Measurements from ENCODE around the gene ESPN. TPM values are rescaled to one million over a fixed set of nuclear protein-coding genes. Genes with fewer than 3 reads are reported as not detected.
A peak's percentile ranks its signal among the peaks of the same experiment; 100 is the strongest.

The ESPN gene
- total RNA-seq, 2 donors from 2014 or later, result 0.47 TPM; not detected in 1

GRCh38 chr1:6460301-6461050, 35.9 kb downstream of the ESPN start:
- H3K9me3 ChIP-seq, result no peaks in the 10 kb centered on the region
- TF ChIP-seq, protein P1, sequence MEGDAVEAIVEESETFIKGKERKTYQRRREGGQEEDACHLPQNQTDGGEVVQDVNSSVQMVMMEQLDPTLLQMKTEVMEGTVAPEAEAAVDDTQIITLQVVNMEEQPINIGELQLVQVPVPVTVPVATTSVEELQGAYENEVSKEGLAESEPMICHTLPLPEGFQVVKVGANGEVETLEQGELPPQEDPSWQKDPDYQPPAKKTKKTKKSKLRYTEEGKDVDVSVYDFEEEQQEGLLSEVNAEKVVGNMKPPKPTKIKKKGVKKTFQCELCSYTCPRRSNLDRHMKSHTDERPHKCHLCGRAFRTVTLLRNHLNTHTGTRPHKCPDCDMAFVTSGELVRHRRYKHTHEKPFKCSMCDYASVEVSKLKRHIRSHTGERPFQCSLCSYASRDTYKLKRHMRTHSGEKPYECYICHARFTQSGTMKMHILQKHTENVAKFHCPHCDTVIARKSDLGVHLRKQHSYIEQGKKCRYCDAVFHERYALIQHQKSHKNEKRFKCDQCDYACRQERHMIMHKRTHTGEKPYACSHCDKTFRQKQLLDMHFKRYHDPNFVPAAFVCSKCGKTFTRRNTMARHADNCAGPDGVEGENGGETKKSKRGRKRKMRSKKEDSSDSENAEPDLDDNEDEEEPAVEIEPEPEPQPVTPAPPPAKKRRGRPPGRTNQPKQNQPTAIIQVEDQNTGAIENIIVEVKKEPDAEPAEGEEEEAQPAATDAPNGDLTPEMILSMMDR (IDR thresholded peaks at IDR 0.05), result no peak
- H3K36me3 ChIP-seq, result no peaks in the 10 kb centered on the region
- DNase-seq (ENCODE audit: low spot score), result no peak
- H3K4me1 ChIP-seq, result peaks cover 0 to 19% of the 10 kb centered on the region in 2 donors
- H3K4me3 ChIP-seq, result peak overlapping the region in 1 of 2 donors; percentile 37
- H3K27me3 ChIP-seq, result peaks cover 0 to under 1% of the 10 kb centered on the region in 2 donors
- no peak overlapping the region for H3K27ac ChIP-seq

GRCh38 chr1:6461051-6461530, 36.5 kb downstream of the ESPN start:
- DNase-seq (ENCODE audit: low spot score), result no peak
- Histone ChIP-seq H3K36me3 (no peaks in the 10 kb centered on the region), H3K9me3 (no peaks in the 10 kb centered on the region), H3K4me3 (peak overlapping the region in 1 of 2 donors; percentile 37), H3K27me3 (no peaks in the 10 kb centered on the region), H3K27ac (no peak overlapping the region), H3K4me1 (peaks cover 0 to 19% of the 10 kb centered on the region in 2 donors)
- TF ChIP-seq, protein P1 (IDR thresholded peaks at IDR 0.05), result no peak

DNA sequence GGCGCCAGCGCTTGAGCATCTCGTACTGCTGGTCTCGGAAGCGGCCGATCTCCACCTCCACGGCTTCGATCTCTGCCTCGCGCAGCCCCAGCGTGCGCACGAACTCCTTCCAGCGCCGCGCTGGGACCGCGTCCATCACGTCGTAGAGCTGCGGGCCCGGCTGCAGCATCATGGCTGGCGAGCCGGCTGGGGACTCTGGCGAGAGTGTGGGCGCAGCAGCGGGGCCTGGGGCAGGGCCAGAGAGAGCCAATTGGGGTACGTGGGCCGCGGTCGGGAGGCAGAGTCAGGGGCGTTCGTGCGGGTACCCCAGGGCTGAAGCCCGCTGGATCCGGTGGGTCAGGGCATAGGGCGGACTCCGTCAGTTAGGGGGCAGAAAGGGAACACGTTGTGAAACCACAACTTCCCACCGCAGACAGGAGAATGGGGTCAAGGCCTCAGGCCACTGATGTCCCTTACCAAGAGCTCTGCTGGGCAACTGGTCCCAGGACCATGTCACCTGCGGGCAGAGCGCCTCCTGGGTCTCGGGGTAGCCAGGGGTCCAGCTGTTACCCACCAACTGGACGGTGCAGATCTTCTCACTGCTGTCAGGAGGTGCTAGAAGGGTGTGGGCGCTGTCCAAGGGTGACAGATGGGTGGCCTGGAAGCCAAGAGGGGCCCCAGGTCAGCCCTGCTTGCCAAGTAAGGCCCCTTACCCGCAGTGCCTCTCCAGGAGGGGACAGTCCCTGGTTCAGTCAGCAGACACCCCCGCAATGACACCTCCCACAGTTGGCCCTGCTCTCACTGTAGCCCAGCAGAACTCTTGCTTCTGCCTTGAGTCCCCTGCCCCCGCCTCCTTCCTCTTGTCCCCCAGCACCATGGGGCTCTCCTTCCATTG, 37.2 kb downstream of the ESPN start:
- Histone ChIP-seq H3K27ac (no peak overlapping the region), H3K9me3 (no peaks in the 10 kb centered on the region), H3K27me3 (no peaks in the 10 kb centered on the region), H3K4me3 (peak overlapping the region in 1 of 2 donors; percentile 37), H3K4me1 (peaks cover 0 to 19% of the 10 kb centered on the region in 2 donors), H3K36me3 (no peaks in the 10 kb centered on the region)
- TF ChIP-seq, protein P1 (IDR thresholded peaks at IDR 0.05), result no peak
- DNase-seq (ENCODE audit: low spot score), result no peak

GRCh38 chr1:6462412-6463119, 38.0 kb downstream of the ESPN start:
- DNase-seq (ENCODE audit: low spot score), result no peak
- Histone ChIP-seq H3K4me3 (no peak overlapping the region), H3K4me1 (peaks cover 0 to 19% of the 10 kb centered on the region in 2 donors), H3K36me3 (peaks cover under 1% of the 10 kb centered on the region), H3K9me3 (no peaks in the 10 kb centered on the region), H3K27ac (no peak overlapping the region), H3K27me3 (no peaks in the 10 kb centered on the region)
- TF ChIP-seq, protein P1 (IDR thresholded peaks at IDR 0.05), result no peak

DNA sequence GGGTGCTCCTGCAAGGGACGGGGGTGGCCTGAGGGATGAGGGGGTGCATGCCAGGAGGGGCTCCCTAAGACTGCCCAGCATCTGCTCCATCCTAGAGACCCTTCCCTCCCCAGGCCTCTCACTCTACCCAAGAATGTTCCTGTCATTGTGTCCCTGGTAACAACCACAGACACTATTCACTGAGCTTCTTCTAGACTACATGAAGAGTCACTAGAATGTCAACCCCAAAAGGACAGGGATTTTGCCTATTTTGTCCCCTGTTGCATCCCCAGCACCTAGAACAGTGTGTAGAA, 38.5 kb downstream of the ESPN start:
- TF ChIP-seq, protein P1 (IDR thresholded peaks at IDR 0.05), result no peak
- H3K36me3 ChIP-seq, result peaks cover 5% of the 10 kb centered on the region
- no peaks in the 10 kb centered on the region for H3K27me3 ChIP-seq

More for the DNA sequence above, 38.5 kb downstream of the ESPN start:
- Histone ChIP-seq H3K4me1 (peaks cover 0 to 19% of the 10 kb centered on the region in 2 donors), H3K9me3 (no peaks in the 10 kb centered on the region), H3K27ac (no peak overlapping the region), H3K4me3 (no peak overlapping the region)
- no peak for DNase-seq (ENCODE audit: low spot score)
